Articular chondrocyte of knee joint (primary cell): ENCODE measurements around the gene MTCP1. TPM values are rescaled to one million over a fixed set of nuclear protein-coding genes. Genes with fewer than 3 reads are reported as not detected.

Experiments
- total RNA-seq: library from RNA; depleted of rRNA; stranded (reverse); fragments of >200 nt; gene quantifications from 2 replicates; pipeline ENCODE4 v1.2.3, GENCODE V29; 2012

Gene MTCP1, protein sequence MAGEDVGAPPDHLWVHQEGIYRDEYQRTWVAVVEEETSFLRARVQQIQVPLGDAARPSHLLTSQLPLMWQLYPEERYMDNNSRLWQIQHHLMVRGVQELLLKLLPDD
- 5.3 and 6.9 TPM in 2 replicates for total RNA-seq

GRCh38 chrX:155070975-155071693 lies at the start of gene MTCP1, which contains the start of the genes BRCC3 and CMC4:
Gene MTCP1 (minus strand): TSS chrX:155071136. CDS start chrX:155066010, 5,126 bp downstream.
Gene BRCC3 (plus strand): TSS chrX:155071508. CDS start chrX:155071528, 20 bp downstream.
Gene CMC4 (minus strand): TSS chrX:155071136. CDS start chrX:155064023, 7,113 bp downstream.

GRCh38 chrX:155026727-155027508 lies 44.0 kb downstream of the MTCP1 start, which contains the start of gene FUNDC2:
Gene FUNDC2 (plus strand): TSS chrX:155026844. CDS start chrX:155026939, 95 bp downstream.

DNA sequence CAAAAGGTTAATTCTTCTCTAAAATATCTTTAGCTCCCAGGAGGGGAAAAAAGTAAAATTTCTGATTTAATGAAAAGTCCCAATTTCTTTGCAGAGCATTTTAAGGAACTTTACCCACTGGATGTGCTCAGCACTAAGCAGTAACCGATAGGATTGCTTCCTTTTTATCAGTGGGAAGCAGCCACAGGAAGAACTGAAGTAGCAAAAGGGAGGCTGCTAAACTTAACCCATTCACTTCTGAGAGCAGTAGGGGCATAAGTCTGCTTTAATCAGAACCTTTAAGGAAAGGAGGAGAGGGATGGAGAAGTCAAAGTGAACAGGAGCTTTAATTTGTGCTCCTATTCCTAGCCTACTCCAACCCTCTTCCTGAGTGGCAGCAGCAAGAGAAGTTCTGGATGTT lies 48.4 kb downstream of the MTCP1 start, which contains the start of gene F8:
Gene F8, minus strand, starts transcription at position 139 of the 400 bp plus-strand sequence. CDS start 171 bp downstream, outside the sequence.

Other genes starting within 250 kb of the MTCP1 start
- gene SMIM9, start 236.5 kb downstream of the MTCP1 start, total RNA-seq, result 0.22 TPM in 1 of 2 replicates, not detected in the other
- 2.9 and 4.2 TPM in 2 replicates for gene F8A1, start 184.8 kb downstream of the MTCP1 start, total RNA-seq
- gene F8, start 48.4 kb downstream of the MTCP1 start, total RNA-seq, result 16.5 and 18.4 TPM in 2 replicates
- gene FUNDC2, start 44.3 kb downstream of the MTCP1 start, total RNA-seq, result 60.0 and 70.6 TPM in 2 replicates
- gene CMC4, start within 50 bp of the MTCP1 start, total RNA-seq, result 12.9 and 16.4 TPM in 2 replicates
- gene BRCC3, start 372 bp upstream of the MTCP1 start, total RNA-seq, result 13.3 and 15.2 TPM in 2 replicates
- 63.8 and 67.0 TPM in 2 replicates for gene VBP1, start 145.3 kb upstream of the MTCP1 start, total RNA-seq
- 0.52 and 0.86 TPM in 2 replicates for gene RAB39B, start 193.4 kb upstream of the MTCP1 start, total RNA-seq